ENCODE data around the gene SDHAF3. TPM values are rescaled to one million over a fixed set of nuclear protein-coding genes. Genes with fewer than 3 reads are reported as not detected.

Gene SDHAF3
- 17.3 to 49.9 TPM (median 23.3 TPM) in 5 replicates for total RNA-seq (2022; extraction: Qiagen RNA extraction; ENCODE audit: low read depth)

GRCh38 chr7:97117372-97118188 is at the start of gene SDHAF3:
Gene SDHAF3 (plus strand): TSS chr7:97117698. CDS start chr7:97117724, 26 bp downstream.

Other genes starting within 250 kb of the SDHAF3 start
- gene DLX6, start 112.1 kb upstream of the SDHAF3 start, total RNA-seq (2022; extraction: Qiagen RNA extraction; ENCODE audit: low read depth): 0.03 TPM in 1 of 5 replicates, not detected in the others
- not detected in 5 replicates for gene DLX5, start 92.9 kb upstream of the SDHAF3 start, total RNA-seq (2022; extraction: Qiagen RNA extraction; ENCODE audit: low read depth)